ENCODE data around the gene PPP2R5E.

PPP2R5E gene

GRCh38 chr14:63426838-63427352 is 116.3 kb downstream of the PPP2R5E start:
- DNase-seq (ENCODE audit: low spot score) (no peak), ATAC-seq (ENCODE audit: low read depth) (no peak)
- H3K4me1 ChIP-seq (ENCODE audit: insufficient read depth, poor library complexity, severe bottlenecking), result no peaks in the 10 kb centered on the region
- H3K27ac ChIP-seq (ENCODE audit: poor library complexity, severe bottlenecking), result no peak overlapping the region
- H3K4me3 ChIP-seq (ENCODE audit: severe bottlenecking), result no peak overlapping the region
- peaks cover 3% of the 10 kb centered on the region; the same call in 1 of the 2 replicates for H3K36me3 ChIP-seq (ENCODE audit: low read depth)
- TF ChIP-seq CTCF (IDR thresholded peaks at IDR 0.05; ENCODE audit: poor library complexity, severe bottlenecking), result no peak
- H3K27me3 ChIP-seq (ENCODE audit: insufficient read depth, poor library complexity, severe bottlenecking), result no peaks in the 10 kb centered on the region
- H3K9me3 ChIP-seq (ENCODE audit: severe bottlenecking), result no peaks in the 10 kb centered on the region

GRCh38 chr14:63423889-63424288 is 119.3 kb downstream of the PPP2R5E start:
- Histone ChIP-seq H3K4me3 (ENCODE audit: severe bottlenecking) (no peak overlapping the region), H3K27me3 (ENCODE audit: insufficient read depth, poor library complexity, severe bottlenecking) (no peaks in the 10 kb centered on the region), H3K4me1 (ENCODE audit: insufficient read depth, poor library complexity, severe bottlenecking) (no peaks in the 10 kb centered on the region), H3K36me3 (ENCODE audit: low read depth) (peaks cover 27% of the 10 kb centered on the region), H3K27ac (ENCODE audit: poor library complexity, severe bottlenecking) (no peak overlapping the region), H3K9me3 (ENCODE audit: severe bottlenecking) (no peaks in the 10 kb centered on the region)
- no peak for TF ChIP-seq CTCF (IDR thresholded peaks at IDR 0.05; ENCODE audit: poor library complexity, severe bottlenecking)
- no peak for ATAC-seq (ENCODE audit: low read depth)
- DNase-seq (ENCODE audit: low spot score), result no peak

- no peak for ATAC-seq (ENCODE audit: low read depth)
- no peak for TF ChIP-seq CTCF (IDR thresholded peaks at IDR 0.05; ENCODE audit: poor library complexity, severe bottlenecking)
Observed at GRCh38 chr14:63423381-63423780, 119.8 kb downstream of the PPP2R5E start.

GRCh38 chr14:63421919-63422318 is 121.3 kb downstream of the PPP2R5E start:
- H3K27ac ChIP-seq (ENCODE audit: poor library complexity, severe bottlenecking), result no peak overlapping the region
- no peaks in the 10 kb centered on the region for H3K27me3 ChIP-seq (ENCODE audit: insufficient read depth, poor library complexity, severe bottlenecking)
- ATAC-seq (ENCODE audit: low read depth) (no peak), DNase-seq (ENCODE audit: low spot score) (no peak)
- no peak for TF ChIP-seq CTCF (IDR thresholded peaks at IDR 0.05; ENCODE audit: poor library complexity, severe bottlenecking)
- no peak overlapping the region for H3K4me3 ChIP-seq (ENCODE audit: severe bottlenecking)
- H3K36me3 ChIP-seq (ENCODE audit: low read depth), result peaks cover 28% of the 10 kb centered on the region
- H3K9me3 ChIP-seq (ENCODE audit: severe bottlenecking), result no peaks in the 10 kb centered on the region
- no peaks in the 10 kb centered on the region for H3K4me1 ChIP-seq (ENCODE audit: insufficient read depth, poor library complexity, severe bottlenecking)

More at GRCh38 chr14:63423381-63423780, 119.8 kb downstream of the PPP2R5E start:
- DNase-seq (ENCODE audit: low spot score), result no peak
- H3K27me3 ChIP-seq (ENCODE audit: insufficient read depth, poor library complexity, severe bottlenecking), result no peaks in the 10 kb centered on the region
- H3K36me3 ChIP-seq (ENCODE audit: low read depth), result peaks cover 28% of the 10 kb centered on the region
- no peaks in the 10 kb centered on the region for H3K9me3 ChIP-seq (ENCODE audit: severe bottlenecking)
- no peaks in the 10 kb centered on the region for H3K4me1 ChIP-seq (ENCODE audit: insufficient read depth, poor library complexity, severe bottlenecking)
- H3K4me3 ChIP-seq (ENCODE audit: severe bottlenecking), result no peak overlapping the region
- no peak overlapping the region for H3K27ac ChIP-seq (ENCODE audit: poor library complexity, severe bottlenecking)

- Histone ChIP-seq H3K9me3 (ENCODE audit: severe bottlenecking) (no peaks in the 10 kb centered on the region), H3K27ac (ENCODE audit: poor library complexity, severe bottlenecking) (no peak overlapping the region), H3K4me1 (ENCODE audit: insufficient read depth, poor library complexity, severe bottlenecking) (no peaks in the 10 kb centered on the region), H3K36me3 (ENCODE audit: low read depth) (peaks cover 28% of the 10 kb centered on the region), H3K27me3 (ENCODE audit: insufficient read depth, poor library complexity, severe bottlenecking) (no peaks in the 10 kb centered on the region), H3K4me3 (ENCODE audit: severe bottlenecking) (no peak overlapping the region)
- no peak for DNase-seq (ENCODE audit: low spot score)
- ATAC-seq (ENCODE audit: low read depth), result no peak
- no peak for TF ChIP-seq CTCF (IDR thresholded peaks at IDR 0.05; ENCODE audit: poor library complexity, severe bottlenecking)
Observed at GRCh38 chr14:63421226-63421625, 122.0 kb downstream of the PPP2R5E start.
